Prostate gland (tissue), 2 donors: ENCODE data around the gene SETBP1. TPM values are rescaled to one million over a fixed set of nuclear protein-coding genes. Genes with fewer than 3 reads are reported as not detected.

Experiments
- DNase-seq: peaks from one replicate; pipeline ENCODE4 v3.0.0-alpha.2; 2019; ENCODE audit warnings: low spot score
- H3K27ac ChIP-seq, 2 donors: fragments of 200-600 bp; sonication (generic); 2 replicates each; pipeline ENCODE4 v1.5.1; 2017 to 2019
- H3K27me3 ChIP-seq: fragments of 200-600 bp; sonication (generic); replicated peaks from 2 replicates; pipeline ENCODE4 v1.5.1; 2019; ENCODE audit not compliant: insufficient read depth
- H3K36me3 ChIP-seq, 2 donors: fragments of 200-600 bp; sonication (generic); 1 replicate in 1 of 2; 2 replicates in 1 of 2; pipeline versions ENCODE4 v1.5.1 to v1.8.1; 2017 to 2019
- H3K4me1 ChIP-seq: fragments of 200-600 bp; sonication (generic); replicated peaks from 2 replicates; pipeline ENCODE4 v1.5.1; 2019
- H3K4me3 ChIP-seq, 2 donors: fragments of 200-600 bp; sonication (generic); 2 replicates each; pipeline ENCODE4 v1.5.1; 2017 to 2019
- H3K9me3 ChIP-seq: fragments of 200-600 bp; sonication (generic); 2 replicates; pipeline ENCODE4 v1.5.1; 2017
- CTCF ChIP-seq, 4 experiments: fragments of 200-600 bp in 2 of 4; fragments of 450-650 bp in 2 of 4; sonication (generic) in 2 of 4; IDR thresholded peaks; 1 replicate in 3 of 4; 2 replicates in 1 of 4; pipeline ENCODE4 v1.5.1; 2016 to 2019; ENCODE audit warnings: antibody characterized with exemption in 4 of 4, mild to moderate bottlenecking in 2 of 4, moderate library complexity in 2 of 4
- POLR2A ChIP-seq: fragments of 450-650 bp; IDR thresholded peaks from one replicate; pipeline ENCODE4 v1.6.1; 2016; ENCODE audit warnings: antibody characterized with exemption, mild to moderate bottlenecking
- POLR2AphosphoS5 ChIP-seq: sonication (generic); formaldehyde crosslinking; IDR thresholded peaks from one replicate; pipeline ENCODE4 v1.6.1; 2017; ENCODE audit warnings: antibody characterized with exemption
- WGBS: methylation state at CpG from one replicate; pipeline ENCODE4 v1.1.5; 2018; 5-methylcytosine and 5-hydroxymethylcytosine counted together
- intact Hi-C: fragments of 100-400 bp; cut with DNase I; formaldehyde crosslinking; loops from one replicate; pipeline ENCODE4 v1.14.2; 2022
- total RNA-seq, 2 donors: library from RNA; depleted of rRNA; stranded (reverse); fragments of >200 nt; gene quantifications; one replicate each; pipeline ENCODE4 v1.1.0, GENCODE V29; 2016

Gene SETBP1
- total RNA-seq, 2 donors from 2014 or later, result 28.4 to 45.1 TPM

GRCh38 chr18:44781886-44782285 is 101.2 kb downstream of the SETBP1 start:
- intact Hi-C loops, result loop anchor here (5.0 kb wide), 1 partner anchor 65 kb away; no protein-coding TSS in a partner anchor
- Histone ChIP-seq H3K9me3 (no peaks in the 10 kb centered on the region), H3K27me3 (no peaks in the 10 kb centered on the region), H3K4me1 (no peaks in the 10 kb centered on the region), H3K4me3 (no peak overlapping the region), H3K36me3 (no peaks in the 10 kb centered on the region), H3K27ac (no peak overlapping the region)
- 19% methylated on average over 3 of the region's 3 CpGs for WGBS
- no peak for DNase-seq
- TF ChIP-seq CTCF (IDR thresholded peaks at IDR 0.05) (no peak), POLR2A (no peak), POLR2AphosphoS5 (no peak)

GRCh38 chr18:44782617-44783016 is 101.9 kb downstream of the SETBP1 start:
- no peaks in the 10 kb centered on the region for H3K4me1 ChIP-seq
- 95% methylated on average over 5 of the region's 5 CpGs for WGBS
- no peak overlapping the region for H3K4me3 ChIP-seq
- no peaks in the 10 kb centered on the region for H3K9me3 ChIP-seq
- no peak for DNase-seq
- no peaks in the 10 kb centered on the region for H3K27me3 ChIP-seq
- no peak for TF ChIP-seq POLR2A
- no peak for TF ChIP-seq CTCF (IDR thresholded peaks at IDR 0.05)
- H3K27ac ChIP-seq, result no peak overlapping the region
- intact Hi-C loops, result loop anchor here (5.0 kb wide), 1 partner anchor 65 kb away; no protein-coding TSS in a partner anchor
- H3K36me3 ChIP-seq, result no peaks in the 10 kb centered on the region

GRCh38 chr18:44783371-44783770 is 102.7 kb downstream of the SETBP1 start:
- no peaks in the 10 kb centered on the region for H3K4me1 ChIP-seq
- WGBS, result 85% methylated on average over 1 of the region's 1 CpG
- DNase-seq, result no peak
- no peaks in the 10 kb centered on the region for H3K27me3 ChIP-seq
- intact Hi-C loops, result loop anchor here (5.0 kb wide), 1 partner anchor 66 kb away; no protein-coding TSS in a partner anchor
- no peak for TF ChIP-seq CTCF (IDR thresholded peaks at IDR 0.05)
- no peak for TF ChIP-seq POLR2A
- no peak for TF ChIP-seq POLR2AphosphoS5
- no peaks in the 10 kb centered on the region for H3K36me3 ChIP-seq
- H3K9me3 ChIP-seq, result no peaks in the 10 kb centered on the region
- no peak overlapping the region for H3K27ac ChIP-seq
- no peak overlapping the region for H3K4me3 ChIP-seq

GRCh38 chr18:44786257-44786656 is 105.6 kb downstream of the SETBP1 start:
- TF ChIP-seq POLR2A (no peak), POLR2AphosphoS5 (no peak), CTCF (IDR thresholded peaks at IDR 0.05) (no peak)

GRCh38 chr18:44786688-44787087 is 106.0 kb downstream of the SETBP1 start:
- intact Hi-C loops, result no loop called here
- Histone ChIP-seq H3K4me1 (peaks cover 9% of the 10 kb centered on the region), H3K27ac (no peak overlapping the region), H3K36me3 (no peaks in the 10 kb centered on the region), H3K27me3 (no peaks in the 10 kb centered on the region), H3K4me3 (no peak overlapping the region), H3K9me3 (no peaks in the 10 kb centered on the region)
- 73% methylated on average over 6 of the region's 6 CpGs for WGBS
- TF ChIP-seq POLR2AphosphoS5, result no peak
- DNase-seq, result no peak

More at GRCh38 chr18:44786257-44786656, 105.6 kb downstream of the SETBP1 start:
- Histone ChIP-seq H3K27me3 (no peaks in the 10 kb centered on the region), H3K27ac (no peak overlapping the region), H3K36me3 (no peaks in the 10 kb centered on the region), H3K4me3 (no peak overlapping the region), H3K9me3 (no peaks in the 10 kb centered on the region), H3K4me1 (peaks cover 9% of the 10 kb centered on the region)
- no peak for DNase-seq
- intact Hi-C loops, result no loop called here
